Measurements from ENCODE around the gene ALPG. TPM values are rescaled to one million over a fixed set of nuclear protein-coding genes. Genes with fewer than 3 reads are reported as not detected.
"Not testable (repeated sequence)": the region's sequence is repeated elsewhere in the genome, so short reads cannot be mapped to it uniquely, and the experiment has no call there.

The ALPG gene
- polyA plus RNA-seq, 1 donor (not counting 4 experiments of a cell fraction or from before 2014, with no cell fraction given), result not detected

- dilution Hi-C loops (cut with MboI; ENCODE audit: extremely low pct_ligation_motif_present, low sequenced_read_pairs), result no loop called here
- no peak for DNase-seq (ENCODE audit: low read depth, low spot score)
- Histone ChIP-seq H3K9me3 (ENCODE audit: control insufficient read depth, low read depth, low read length) (no peaks in the 10 kb centered on the region), H3K79me2 (ENCODE audit: control insufficient read depth, insufficient read depth, low read length) (no peaks in the 10 kb centered on the region), H3K9ac (ENCODE audit: control insufficient read depth, extremely low read depth, insufficient read depth, low read length) (no peak overlapping the region), H3K9me1 (ENCODE audit: control insufficient read depth, extremely low read depth, insufficient read depth, low read length) (no peaks in the 10 kb centered on the region), H3K4me3 (ENCODE audit: control insufficient read depth in 2 of 3, extremely low read depth in 1 of 3, insufficient read depth in 2 of 3, low read depth in 1 of 3, low read length in 3 of 3) (no peak overlapping the region), H3K27me3 (ENCODE audit: control insufficient read depth, extremely low read depth, insufficient read depth, low read length) (no peaks in the 10 kb centered on the region), H3K27ac (ENCODE audit: control insufficient read depth, insufficient read depth, low read length) (no peak overlapping the region), H3K4me1 (ENCODE audit: control insufficient read depth, extremely low read depth, insufficient read depth, low read length) (no peaks in the 10 kb centered on the region), H4K20me1 (ENCODE audit: control insufficient read depth, extremely low read depth, insufficient read depth, low read length) (no peaks in the 10 kb centered on the region), H2AFZ (ENCODE audit: control insufficient read depth, low read length) (no peak overlapping the region), H3K4me2 (ENCODE audit: control insufficient read depth, extremely low read depth, insufficient read depth, low read depth, low read length) (no peak overlapping the region), H3K36me3 (ENCODE audit: control insufficient read depth in 2 of 2, extremely low read depth in 1 of 2, insufficient read depth in 2 of 2, low read length in 2 of 2) (no peaks in the 10 kb centered on the region)
- no peak for FAIRE-seq
- TF ChIP-seq EZH2 (IDR thresholded peaks at IDR 0.05; ENCODE audit: low read length) (no peak), CTCF (optimal IDR thresholded peaks at IDR 0.05 in 1 of 3, IDR thresholded peaks at IDR 0.05 in 1 of 3, conservative IDR thresholded peaks at IDR 0.05 in 1 of 3; ENCODE audit: extremely low read depth in 1 of 3, insufficient read depth in 2 of 3, low read length in 3 of 3) (no peak)
Measured at GRCh38 chr2:232369126-232369951, 37.3 kb upstream of the ALPG start.

- H3K9ac ChIP-seq (ENCODE audit: control insufficient read depth, extremely low read depth, insufficient read depth, low read length); H4K20me1 ChIP-seq (ENCODE audit: control insufficient read depth, extremely low read depth, insufficient read depth, low read length); FAIRE-seq; DNase-seq (ENCODE audit: low read depth, low spot score); H3K36me3 ChIP-seq (ENCODE audit: control insufficient read depth in 2 of 2, extremely low read depth in 1 of 2, insufficient read depth in 2 of 2, low read length in 2 of 2); H3K9me1 ChIP-seq (ENCODE audit: control insufficient read depth, extremely low read depth, insufficient read depth, low read length); H3K4me3 ChIP-seq (ENCODE audit: control insufficient read depth in 2 of 3, extremely low read depth in 1 of 3, insufficient read depth in 2 of 3, low read depth in 1 of 3, low read length in 3 of 3); H3K27me3 ChIP-seq (ENCODE audit: control insufficient read depth, extremely low read depth, insufficient read depth, low read length); H3K4me1 ChIP-seq (ENCODE audit: control insufficient read depth, extremely low read depth, insufficient read depth, low read length); H3K4me2 ChIP-seq (ENCODE audit: control insufficient read depth, extremely low read depth, insufficient read depth, low read depth, low read length); H3K27ac ChIP-seq (ENCODE audit: control insufficient read depth, insufficient read depth, low read length); H2AFZ ChIP-seq (ENCODE audit: control insufficient read depth, low read length); H3K9me3 ChIP-seq (ENCODE audit: control insufficient read depth, low read depth, low read length); H3K79me2 ChIP-seq (ENCODE audit: control insufficient read depth, insufficient read depth, low read length); dilution Hi-C loops (cut with MboI; ENCODE audit: extremely low pct_ligation_motif_present, low sequenced_read_pairs): not testable (repeated sequence)
Measured at GRCh38 chr2:232370007-232370406, 36.6 kb upstream of the ALPG start.
